Measurements from ENCODE around the gene TRABD2A. TPM values are rescaled to one million over a fixed set of nuclear protein-coding genes. Genes with fewer than 3 reads are reported as not detected.

The TRABD2A gene
- total RNA-seq, 2 donors from 2014 or later: 0.52 to 5.3 TPM

GRCh38 chr2:84906900-84907714, 26.2 kb upstream of the TRABD2A start:
- peak overlapping the region; percentile 83 to 96 (median 90) for H3K27ac ChIP-seq
- WGBS, 2 donors: 37 to 41% methylated on average over 15 of the region's 15 CpGs

GRCh38 chr2:84906108-84906899, 25.4 kb upstream of the TRABD2A start:
- no peaks in the 10 kb centered on the region for H3K27me3 ChIP-seq
- H3K4me1 ChIP-seq: peaks cover 18% of the 10 kb centered on the region
- intact Hi-C loops (cut with DNase I): no loop called here
- H3K36me3 ChIP-seq (replicated peaks in 1 of 2; ENCODE audit: insufficient read depth in 1 of 2, low read depth in 2 of 2): no peaks in the 10 kb centered on the region
- H3K4me3 ChIP-seq: peak overlapping the region; percentile 81 to 94
- ATAC-seq (peak; percentile 25), DNase-seq (peak in 3 of 4 donors; percentile 47 to 53 (median 51))
- TF ChIP-seq CTCF (IDR thresholded peaks at IDR 0.05) (no peak), POLR2A (IDR thresholded peaks at IDR 0.05) (no peak)
- no peaks in the 10 kb centered on the region for H3K9me3 ChIP-seq
- peak overlapping the region; percentile 83 to 96 (median 90) for H3K27ac ChIP-seq
- 1% methylated on average over 37 to 38 of the region's 38 CpGs for WGBS, 2 donors

More at GRCh38 chr2:84906900-84907714, 26.2 kb upstream of the TRABD2A start:
- no peaks in the 10 kb centered on the region for H3K27me3 ChIP-seq
- intact Hi-C loops (cut with DNase I): no loop called here
- H3K9me3 ChIP-seq: no peaks in the 10 kb centered on the region
- H3K4me1 ChIP-seq: peaks cover 18% of the 10 kb centered on the region
- peak in 2 of 3 donors; percentile 49 to 50 for TF ChIP-seq POLR2A (IDR thresholded peaks at IDR 0.05)
- TF ChIP-seq CTCF (IDR thresholded peaks at IDR 0.05): no peak
- H3K36me3 ChIP-seq (replicated peaks in 1 of 2; ENCODE audit: insufficient read depth in 1 of 2, low read depth in 2 of 2): no peaks in the 10 kb centered on the region
- ATAC-seq (peak; percentile 30), DNase-seq (peak in 2 of 4 donors; percentile 40 to 72)
- peak overlapping the region in 1 of 2 donors; percentile 94 for H3K4me3 ChIP-seq

- ATAC-seq (peak; percentile 89), DNase-seq (peak; percentile 87 to 90 (median 90))
- 0 to 1% methylated on average over 12 to 84 of the region's 94 CpGs for WGBS, 2 donors
- H3K4me3 ChIP-seq: peak within 1 kb of the TSS; percentile 81 to 94
- no peaks in the 10 kb centered on the region for H3K27me3 ChIP-seq
- peaks cover 18% of the 10 kb centered on the region for H3K4me1 ChIP-seq
- H3K36me3 ChIP-seq (replicated peaks in 1 of 2; ENCODE audit: insufficient read depth in 1 of 2, low read depth in 2 of 2): no peaks in the 10 kb centered on the region
- peak within 1 kb of the TSS; percentile 83 to 96 (median 90) for H3K27ac ChIP-seq
- intact Hi-C loops (cut with DNase I): no loop called here
- H3K9me3 ChIP-seq: no peaks in the 10 kb centered on the region
- peak in 3 of 7 experiments; percentile 3 to 34 (median 30) for TF ChIP-seq CTCF (IDR thresholded peaks at IDR 0.05)
- TF ChIP-seq POLR2A (IDR thresholded peaks at IDR 0.05): peak; percentile 97 to 98 (median 97)
These were observed 24.6 kb upstream of the TRABD2A start, which contains the start of gene TMSB10 for GRCh38 chr2:84905181-84906107. TSS of gene TMSB10 (plus strand) at chr2:84905656.

GRCh38 chr2:84904717-84905174, 23.9 kb upstream of the TRABD2A start:
- peak overlapping the region in 3 of 4 donors; percentile 90 to 96 (median 91) for H3K27ac ChIP-seq
- 1% methylated on average over 15 to 18 of the region's 21 CpGs for WGBS, 2 donors

More at GRCh38 chr2:84904717-84905174, 23.9 kb upstream of the TRABD2A start:
- DNase-seq: peak; percentile 70 to 85 (median 79)
- peaks cover 24% of the 10 kb centered on the region for H3K4me1 ChIP-seq
- peak overlapping the region; percentile 81 to 94 for H3K4me3 ChIP-seq
- no peaks in the 10 kb centered on the region for H3K9me3 ChIP-seq
- TF ChIP-seq CTCF (IDR thresholded peaks at IDR 0.05) (no peak), POLR2A (IDR thresholded peaks at IDR 0.05) (peak in 2 of 3 donors; percentile 58 to 68)
- intact Hi-C loops (cut with DNase I): no loop called here
- no peaks in the 10 kb centered on the region for H3K36me3 ChIP-seq (replicated peaks in 1 of 2; ENCODE audit: insufficient read depth in 1 of 2, low read depth in 2 of 2)
- no peaks in the 10 kb centered on the region for H3K27me3 ChIP-seq
- ATAC-seq: peak; percentile 54

Data from body of pancreas (tissue), 4 donors.